ENCODE data around the gene TAGLN. TPM values are rescaled to one million over a fixed set of nuclear protein-coding genes. Genes with fewer than 3 reads are reported as not detected.
A peak's percentile ranks its signal among the peaks of the same experiment; 100 is the strongest.

Gene TAGLN
- total and polyA plus RNA-seq, 2 of the 8 experiments (the other 6 are each of a cell fraction or from before 2014, with no cell fraction given) = 140 to 300 TPM

DNA sequence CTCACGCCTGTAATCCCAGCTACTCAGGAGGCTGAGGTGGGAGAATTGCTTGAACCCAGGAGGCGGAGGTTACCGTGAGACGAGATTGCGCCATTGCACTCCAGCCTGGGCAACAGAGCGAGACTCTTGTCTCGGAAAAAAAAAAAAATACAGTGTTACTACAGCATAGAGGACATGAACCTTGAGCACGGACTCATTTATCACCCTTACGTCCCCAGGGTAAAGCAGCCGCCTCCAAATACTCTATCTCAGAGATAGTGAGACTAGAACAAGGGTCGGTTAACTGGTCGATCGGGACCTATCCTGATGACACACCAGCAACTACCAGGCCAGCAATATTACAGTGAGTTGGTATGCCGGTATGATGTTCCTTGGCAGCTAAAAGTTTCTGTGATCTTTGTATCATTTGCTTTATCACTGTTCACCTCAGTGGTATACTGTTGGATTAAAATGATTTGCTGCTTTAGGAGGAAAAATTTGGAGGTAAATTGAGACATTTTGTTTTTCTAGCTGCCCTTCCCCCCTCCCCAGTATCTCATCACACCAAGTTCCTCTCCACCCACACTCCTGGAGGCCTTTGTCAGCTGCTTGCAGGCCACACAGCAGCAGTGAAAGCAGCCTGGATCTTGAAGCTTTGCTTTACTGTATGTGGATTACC is 27.6 kb upstream of the TAGLN start (continued):
- TF ChIP-seq, protein P1, sequence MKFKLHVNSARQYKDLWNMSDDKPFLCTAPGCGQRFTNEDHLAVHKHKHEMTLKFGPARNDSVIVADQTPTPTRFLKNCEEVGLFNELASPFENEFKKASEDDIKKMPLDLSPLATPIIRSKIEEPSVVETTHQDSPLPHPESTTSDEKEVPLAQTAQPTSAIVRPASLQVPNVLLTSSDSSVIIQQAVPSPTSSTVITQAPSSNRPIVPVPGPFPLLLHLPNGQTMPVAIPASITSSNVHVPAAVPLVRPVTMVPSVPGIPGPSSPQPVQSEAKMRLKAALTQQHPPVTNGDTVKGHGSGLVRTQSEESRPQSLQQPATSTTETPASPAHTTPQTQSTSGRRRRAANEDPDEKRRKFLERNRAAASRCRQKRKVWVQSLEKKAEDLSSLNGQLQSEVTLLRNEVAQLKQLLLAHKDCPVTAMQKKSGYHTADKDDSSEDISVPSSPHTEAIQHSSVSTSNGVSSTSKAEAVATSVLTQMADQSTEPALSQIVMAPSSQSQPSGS (IDR thresholded peaks at IDR 0.05; ENCODE audit: low read length) = no peak
- TF ChIP-seq RNF2 (IDR thresholded peaks at IDR 0.05; ENCODE audit: borderline replicate concordance, low read depth, low read length, missing control alignments, poor library complexity, severe bottlenecking) = no peak
- peak; percentile 55; the same call in 1 of the 2 replicates for TF ChIP-seq POLR2AphosphoS5 (IDR thresholded peaks at IDR 0.05; ENCODE audit: low read depth, low read length)
- TF ChIP-seq SIRT6 (IDR thresholded peaks at IDR 0.05; ENCODE audit: low read length) = no peak
- TF ChIP-seq YY1 (IDR thresholded peaks at IDR 0.05; ENCODE audit: low read depth, low read length) = no peak
- TF ChIP-seq FOSL1 (IDR thresholded peaks at IDR 0.05; ENCODE audit: insufficient read depth, low read depth, low read length) = no peak
- no peak for TF ChIP-seq SRF (IDR thresholded peaks at IDR 0.05; ENCODE audit: low read depth, low read length)
- no peak for TF ChIP-seq GTF2F1 (IDR thresholded peaks at IDR 0.05; ENCODE audit: borderline replicate concordance, low read depth, low read length)
